Fibroblast of pulmonary artery (primary cell): Measurements from ENCODE around the gene MAP3K6.
"Not testable (repeated sequence)": the region's sequence is repeated elsewhere in the genome, so short reads cannot be mapped to it uniquely, and the experiment has no call there.

Source experiments
- DNase-seq: peaks from one replicate; pipeline ENCODE4 v3.0.0-alpha.2; 2010; ENCODE audit warnings: low read depth
- H3K4me3 ChIP-seq: replicated peaks from 2 replicates; pipeline ENCODE4 v1.5.1; 2011; ENCODE audit warnings: low read depth, mild to moderate bottlenecking, control low read depth, low read length, moderate library complexity
- TF ChIP-seq, protein P1 (sequence below): IDR thresholded peaks from 2 replicates; pipeline ENCODE4 v1.5.1; 2011; ENCODE audit warnings: mild to moderate bottlenecking, control low read depth, low read length, inconsistent platforms; ENCODE audit errors: missing control alignments

Gene MAP3K6

DNA sequence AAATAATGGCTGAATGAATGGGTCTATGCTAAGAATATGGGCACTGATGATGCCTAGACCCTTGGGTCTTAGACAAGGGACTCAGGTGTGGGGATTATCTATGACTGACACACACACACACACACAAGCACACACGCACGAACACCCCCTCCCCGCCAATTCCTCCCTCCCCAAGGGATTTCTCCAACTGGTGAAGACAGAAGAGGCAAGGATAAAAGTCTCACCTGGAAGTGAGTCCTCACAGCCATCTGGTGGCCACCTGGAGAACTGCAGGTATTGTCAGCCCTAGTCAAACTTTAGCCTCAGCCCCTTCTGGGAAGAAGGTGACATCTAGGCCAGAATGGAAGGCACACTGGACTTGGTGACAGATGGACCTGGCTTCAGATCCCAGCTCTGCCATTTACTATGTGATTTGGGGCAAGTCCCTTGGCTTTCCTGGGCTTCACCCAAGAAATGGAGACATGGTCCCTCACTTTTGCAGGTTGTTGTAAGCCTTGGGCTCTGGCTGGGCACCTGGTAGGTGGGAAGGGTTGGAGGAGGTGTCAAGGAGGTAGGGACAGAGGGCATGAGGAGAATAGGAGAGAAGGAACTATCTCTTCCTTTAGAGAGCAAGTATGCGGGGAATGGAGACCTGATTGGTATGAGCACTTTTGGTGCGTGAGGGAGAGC is 21.7 kb upstream of the MAP3K6 start:
- peak; percentile 56 for DNase-seq
- H3K4me3 ChIP-seq, result no peak overlapping the region
- TF ChIP-seq, protein P1, sequence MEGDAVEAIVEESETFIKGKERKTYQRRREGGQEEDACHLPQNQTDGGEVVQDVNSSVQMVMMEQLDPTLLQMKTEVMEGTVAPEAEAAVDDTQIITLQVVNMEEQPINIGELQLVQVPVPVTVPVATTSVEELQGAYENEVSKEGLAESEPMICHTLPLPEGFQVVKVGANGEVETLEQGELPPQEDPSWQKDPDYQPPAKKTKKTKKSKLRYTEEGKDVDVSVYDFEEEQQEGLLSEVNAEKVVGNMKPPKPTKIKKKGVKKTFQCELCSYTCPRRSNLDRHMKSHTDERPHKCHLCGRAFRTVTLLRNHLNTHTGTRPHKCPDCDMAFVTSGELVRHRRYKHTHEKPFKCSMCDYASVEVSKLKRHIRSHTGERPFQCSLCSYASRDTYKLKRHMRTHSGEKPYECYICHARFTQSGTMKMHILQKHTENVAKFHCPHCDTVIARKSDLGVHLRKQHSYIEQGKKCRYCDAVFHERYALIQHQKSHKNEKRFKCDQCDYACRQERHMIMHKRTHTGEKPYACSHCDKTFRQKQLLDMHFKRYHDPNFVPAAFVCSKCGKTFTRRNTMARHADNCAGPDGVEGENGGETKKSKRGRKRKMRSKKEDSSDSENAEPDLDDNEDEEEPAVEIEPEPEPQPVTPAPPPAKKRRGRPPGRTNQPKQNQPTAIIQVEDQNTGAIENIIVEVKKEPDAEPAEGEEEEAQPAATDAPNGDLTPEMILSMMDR, result peak; percentile 95

DNA sequence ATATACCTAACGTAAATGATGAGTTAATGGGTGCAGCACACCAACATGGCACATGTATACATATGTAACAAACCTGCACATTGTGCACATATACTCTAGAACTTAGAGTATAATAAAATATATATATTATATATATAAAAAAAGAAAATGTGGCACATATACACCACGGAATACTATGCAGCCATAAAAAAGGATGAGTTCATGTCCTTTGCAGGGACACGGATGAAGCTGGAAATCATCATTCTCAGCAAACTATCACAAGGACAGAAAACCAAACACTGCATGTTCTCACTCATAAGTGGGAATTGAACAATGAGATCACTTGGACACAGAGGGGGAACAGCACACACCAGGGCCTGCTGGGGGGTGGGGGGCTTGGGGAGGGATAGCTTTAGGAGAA is 18.0 kb upstream of the MAP3K6 start:
- not testable (repeated sequence) for DNase-seq, H3K4me3 ChIP-seq

DNA sequence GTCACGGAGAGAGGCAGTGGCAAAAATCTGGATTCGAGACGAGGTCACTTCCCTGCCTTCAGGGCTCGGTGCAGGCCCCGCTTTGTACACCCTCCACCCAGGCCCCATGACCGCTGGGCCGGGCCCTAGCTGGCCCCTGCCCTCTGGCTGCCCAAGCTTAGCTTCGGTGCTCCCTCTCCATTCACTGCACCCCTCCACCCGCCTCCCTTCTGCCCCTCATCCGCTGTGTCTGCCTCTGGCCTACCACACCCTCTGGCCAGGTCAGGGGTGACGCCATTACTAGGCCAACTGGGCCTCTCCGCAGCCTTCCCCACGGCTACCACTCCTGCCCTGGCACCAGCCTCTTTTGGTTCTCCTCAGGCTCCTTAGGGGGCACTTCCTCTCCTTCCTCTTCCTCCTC is 16.9 kb upstream of the MAP3K6 start:
- TF ChIP-seq, protein P1, result no peak
- H3K4me3 ChIP-seq, result no peak overlapping the region
- no peak for DNase-seq

DNA sequence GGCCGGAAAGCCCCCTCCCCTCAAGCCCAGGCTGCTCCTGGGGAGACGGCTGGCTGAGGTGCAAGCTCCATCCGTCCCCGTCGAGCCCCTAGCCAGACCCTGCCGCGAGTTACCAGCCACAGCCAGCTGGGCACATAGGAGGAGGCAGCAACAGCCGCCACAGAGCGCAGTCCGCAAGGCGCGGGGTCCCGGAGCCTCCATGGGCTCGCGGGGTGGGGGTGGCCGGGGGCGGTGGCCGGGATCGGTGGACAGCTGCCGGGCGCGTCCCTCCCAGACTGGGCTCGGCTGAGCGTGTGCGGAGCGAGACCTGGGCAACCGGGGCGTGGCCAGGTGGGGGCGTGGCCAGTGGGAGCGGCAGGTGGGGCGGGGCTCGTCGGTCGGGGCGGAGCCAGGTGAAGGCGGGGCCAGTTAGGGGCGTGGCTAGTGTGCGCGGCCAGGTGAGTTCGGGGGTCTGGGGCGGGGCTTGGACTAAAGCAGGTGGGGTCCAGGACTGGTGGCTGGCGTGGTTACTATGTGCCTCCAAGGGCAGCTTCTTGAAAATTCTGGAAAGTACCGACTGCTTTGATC is 16.4 kb upstream of the MAP3K6 start, which contains the start of gene CD164L2:
TSS of gene CD164L2 (minus strand) at position 295 of the 567 bp plus-strand sequence. CDS start at position 201, 94 bp downstream.
- DNase-seq, result no peak
- TF ChIP-seq, protein P1, result no peak
- no peak within 1 kb of the TSS for H3K4me3 ChIP-seq

DNA sequence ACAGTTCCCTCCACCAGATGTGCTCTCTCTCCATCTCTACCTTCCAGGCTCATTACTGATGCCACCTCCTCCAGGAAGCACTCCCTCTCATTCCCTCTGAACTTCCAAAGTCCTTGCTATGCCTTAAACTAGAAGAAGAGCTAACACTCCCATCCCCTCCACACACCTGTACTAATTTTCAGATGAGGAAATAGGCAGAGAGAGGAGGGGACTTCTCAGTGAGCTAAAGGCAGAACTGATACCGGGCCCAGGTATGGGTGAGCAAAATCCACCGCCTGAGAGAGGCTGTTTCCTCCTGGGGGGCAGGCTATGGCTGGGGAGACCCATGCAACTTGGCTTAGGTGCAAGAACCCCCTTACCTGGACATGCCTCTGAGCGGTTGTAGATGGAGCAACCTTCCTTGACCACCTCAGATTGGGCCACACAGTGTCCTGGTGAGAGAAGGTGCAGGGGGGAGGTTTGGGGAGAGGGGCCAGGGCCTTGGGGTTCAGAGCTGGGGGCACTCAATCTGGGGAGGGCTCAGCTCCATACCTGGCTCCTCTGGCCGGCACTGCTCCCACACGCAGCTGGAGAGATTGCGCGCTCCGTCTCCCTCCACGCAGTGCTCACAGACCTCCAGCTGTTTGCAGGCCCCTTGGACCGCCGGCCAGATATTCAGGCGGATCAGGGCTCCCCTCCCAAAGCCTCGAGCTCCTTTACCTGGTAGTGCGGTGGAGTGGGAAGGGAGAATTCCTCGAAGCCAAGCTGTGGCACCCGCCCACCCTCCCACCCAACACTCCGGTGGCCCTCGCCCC is 15.4 kb upstream of the MAP3K6 start:
- no peak for DNase-seq
- no peak overlapping the region for H3K4me3 ChIP-seq
- TF ChIP-seq, protein P1, result no peak

DNA sequence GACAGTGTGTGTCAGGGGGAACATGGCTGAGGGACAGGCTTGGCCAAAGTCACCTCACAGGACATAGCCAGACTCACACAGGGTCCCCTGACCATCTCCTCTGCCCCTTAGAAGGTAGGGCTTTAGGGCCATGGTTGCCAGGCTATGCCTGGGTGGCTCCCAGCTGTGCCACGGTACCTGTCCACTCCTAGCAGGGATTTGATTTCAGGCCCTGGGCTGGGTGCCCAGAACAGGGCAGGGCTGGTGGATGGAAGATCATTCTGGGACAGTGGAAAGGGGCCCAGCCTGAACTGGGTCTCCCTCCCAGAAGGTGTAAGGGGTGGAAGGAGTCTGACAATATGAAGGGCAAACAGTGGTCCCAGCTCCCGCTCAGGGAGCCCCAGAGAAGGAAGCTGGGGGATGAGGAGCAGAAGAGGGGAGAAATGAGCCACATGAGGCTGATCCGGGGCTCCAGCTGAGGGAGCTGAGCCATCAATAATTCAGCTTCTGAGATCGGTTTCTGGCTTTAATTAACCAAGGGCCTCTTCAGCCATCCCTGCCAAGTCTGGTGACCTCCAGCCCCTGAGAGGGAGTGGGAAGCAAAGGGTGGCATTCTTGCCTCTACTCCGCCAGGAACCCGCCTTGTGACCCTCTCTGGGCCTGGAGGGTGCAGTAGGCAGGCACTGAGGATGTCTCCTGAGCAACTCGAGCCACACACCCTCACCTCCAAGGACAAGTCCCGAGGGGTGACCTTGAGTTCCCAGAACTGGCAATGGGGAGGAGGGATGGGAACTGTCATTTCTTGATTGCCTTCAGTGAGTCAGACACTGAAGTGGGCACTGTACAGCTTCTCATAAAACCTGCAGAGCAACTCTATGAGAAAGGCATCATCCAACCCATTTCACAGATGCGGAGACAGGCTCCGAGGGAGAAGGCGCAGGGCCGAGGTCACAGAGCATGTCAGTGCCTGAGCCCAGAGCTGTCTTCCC is 14.3 kb upstream of the MAP3K6 start:
- H3K4me3 ChIP-seq, result no peak overlapping the region
- TF ChIP-seq, protein P1, result no peak
- DNase-seq, result no peak
